IPS DF 6.9 (cell line): Measurements from ENCODE around the gene DNAJA1.

Experiments used
- DNase-seq: peaks from one replicate; pipeline ENCODE4 v3.0.0-alpha.2; 2013; ENCODE audit warnings: low read depth, low spot score
- H3K27ac ChIP-seq: one replicate; pipeline ENCODE4 v1.5.1; 2013; ENCODE audit warnings: low read length, control low read depth
- H3K27me3 ChIP-seq: 2 replicates; pipeline ENCODE4 v1.6.1; 2013; ENCODE audit warnings: mild to moderate bottlenecking, low read length; ENCODE audit not compliant: control insufficient read depth, insufficient read depth
- H3K36me3 ChIP-seq: 2 replicates; pipeline ENCODE4 v1.6.1; 2013; ENCODE audit warnings: low read length; ENCODE audit not compliant: control insufficient read depth, insufficient read depth
- H3K4me1 ChIP-seq: 2 replicates; pipeline ENCODE4 v1.6.1; 2013; ENCODE audit warnings: low read length; ENCODE audit not compliant: control insufficient read depth, insufficient read depth
- H3K4me3 ChIP-seq: 2 replicates; pipeline ENCODE4 v1.5.1; 2013; ENCODE audit warnings: mild to moderate bottlenecking, low read length
- H3K9me3 ChIP-seq: 2 replicates; pipeline ENCODE4 v1.6.1; 2013; ENCODE audit warnings: low read length, inconsistent platforms; ENCODE audit not compliant: control insufficient read depth, insufficient read depth
- WGBS: extraction: QIAGEN DNeasy Blood & Tissue Kit; methylation state at CpG from one replicate; pipeline ENCODE4 v1.1.7; 2013; ENCODE audit warnings: mixed read lengths, missing lambda C conversion rate; ENCODE audit not compliant: insufficient read length, insufficient coverage; 5-methylcytosine and 5-hydroxymethylcytosine counted together

DNAJA1 gene

DNA sequence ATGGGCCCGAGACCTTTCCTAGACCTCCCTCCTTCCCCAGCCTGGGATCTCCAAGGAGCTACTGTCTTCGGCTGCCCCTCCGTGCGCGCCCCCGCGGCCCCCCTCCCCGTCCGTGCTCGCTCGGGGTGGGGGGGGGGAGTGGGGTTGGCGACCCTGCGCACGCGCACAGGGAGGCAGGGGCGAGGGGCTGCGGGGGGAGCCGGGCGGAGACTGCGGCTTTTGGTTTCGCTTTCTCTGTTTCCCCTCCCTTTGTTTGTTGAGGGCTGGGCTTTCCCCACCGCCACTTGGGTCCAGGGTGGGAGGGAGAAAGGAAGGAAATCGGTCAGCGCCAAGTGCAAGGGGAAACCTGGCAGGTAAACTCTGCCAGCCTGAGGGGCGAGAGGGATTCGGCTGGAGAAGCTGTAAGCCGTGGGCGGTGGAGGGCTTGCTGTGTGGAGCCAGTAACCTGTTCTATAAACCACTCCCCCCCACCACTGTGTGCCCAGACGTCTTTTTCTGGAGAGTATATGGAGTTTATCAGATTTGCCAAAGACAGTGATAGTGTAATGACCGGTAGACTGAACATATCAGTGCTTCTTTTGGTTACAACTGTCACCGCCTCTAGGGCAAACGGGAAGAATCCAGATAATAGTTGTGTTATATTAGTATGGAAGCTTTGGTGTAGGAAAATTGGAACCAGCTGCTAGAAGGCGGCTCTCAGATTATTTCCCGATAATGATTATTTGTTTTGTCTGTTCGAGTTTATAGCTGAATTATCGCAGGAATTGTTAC is 684 bp downstream of the DNAJA1 start:
- Histone ChIP-seq H3K27ac (no peak overlapping the region), H3K4me3 (peak overlapping the region; percentile 71), H3K36me3 (no peaks in the 10 kb centered on the region; the same call in 1 of the 2 replicates), H3K9me3 (no peaks in the 10 kb centered on the region), H3K4me1 (no peaks in the 10 kb centered on the region), H3K27me3 (no peaks in the 10 kb centered on the region)
- DNase-seq = no peak
- WGBS = no CpG with 5 or more reads among the region's 36 CpGs

- Histone ChIP-seq H3K27ac (no peak overlapping the region), H3K36me3 (peaks cover 2% of the 10 kb centered on the region; the same call in 1 of the 2 replicates), H3K9me3 (no peaks in the 10 kb centered on the region), H3K4me1 (no peaks in the 10 kb centered on the region), H3K4me3 (no peak overlapping the region), H3K27me3 (no peaks in the 10 kb centered on the region)
- no CpG with 5 or more reads among the region's 4 CpGs for WGBS
- DNase-seq = no peak
These were observed 4.2 kb downstream of the DNAJA1 start for GRCh38 chr9:33029231-33029786.

DNA sequence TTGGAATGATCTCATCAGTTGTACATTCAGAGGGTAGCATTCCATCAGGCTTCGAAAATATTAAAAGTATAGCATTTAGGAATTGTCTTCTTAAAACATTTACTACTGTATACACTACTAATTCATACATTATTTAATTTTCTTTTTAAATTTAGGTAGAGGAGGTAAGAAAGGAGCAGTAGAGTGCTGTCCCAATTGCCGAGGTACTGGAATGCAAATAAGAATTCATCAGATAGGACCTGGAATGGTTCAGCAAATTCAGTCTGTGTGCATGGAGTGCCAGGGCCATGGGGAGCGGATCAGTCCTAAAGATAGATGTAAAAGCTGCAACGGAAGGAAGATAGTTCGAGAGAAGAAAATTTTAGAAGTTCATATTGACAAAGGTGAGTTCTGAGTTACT is 5.2 kb downstream of the DNAJA1 start:
- no CpG with 5 or more reads among the region's 5 CpGs for WGBS
- DNase-seq = no peak
- Histone ChIP-seq H3K4me3 (no peak overlapping the region), H3K4me1 (no peaks in the 10 kb centered on the region), H3K27ac (no peak overlapping the region), H3K27me3 (no peaks in the 10 kb centered on the region), H3K9me3 (no peaks in the 10 kb centered on the region), H3K36me3 (peaks cover 6% of the 10 kb centered on the region; the same call in 1 of the 2 replicates)

DNA sequence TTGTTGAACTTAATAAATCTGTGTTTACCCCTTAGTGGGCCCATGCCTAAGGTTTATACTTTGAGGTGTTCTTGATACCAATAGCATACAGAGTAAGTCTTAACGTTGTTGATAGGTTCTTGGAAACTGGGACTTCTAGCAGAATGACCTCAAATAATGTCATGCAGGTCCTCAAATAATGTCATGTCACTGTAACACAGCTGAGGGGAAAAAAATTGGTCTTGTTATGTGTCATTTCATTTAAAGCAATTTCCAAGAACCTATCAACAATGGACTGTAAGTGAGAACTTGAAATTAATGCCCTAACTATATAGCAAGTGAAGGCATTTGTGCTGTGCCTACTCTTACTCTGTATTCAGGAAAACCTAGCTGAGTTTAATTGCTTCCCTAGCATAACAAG is 7.2 kb downstream of the DNAJA1 start:
- Histone ChIP-seq H3K27ac (no peak overlapping the region), H3K9me3 (no peaks in the 10 kb centered on the region), H3K27me3 (no peaks in the 10 kb centered on the region), H3K4me1 (no peaks in the 10 kb centered on the region), H3K36me3 (peaks cover 15% of the 10 kb centered on the region; the same call in 1 of the 2 replicates), H3K4me3 (no peak overlapping the region)
- no peak for DNase-seq
- WGBS = no CpG with 5 or more reads among the region's 1 CpG

DNA sequence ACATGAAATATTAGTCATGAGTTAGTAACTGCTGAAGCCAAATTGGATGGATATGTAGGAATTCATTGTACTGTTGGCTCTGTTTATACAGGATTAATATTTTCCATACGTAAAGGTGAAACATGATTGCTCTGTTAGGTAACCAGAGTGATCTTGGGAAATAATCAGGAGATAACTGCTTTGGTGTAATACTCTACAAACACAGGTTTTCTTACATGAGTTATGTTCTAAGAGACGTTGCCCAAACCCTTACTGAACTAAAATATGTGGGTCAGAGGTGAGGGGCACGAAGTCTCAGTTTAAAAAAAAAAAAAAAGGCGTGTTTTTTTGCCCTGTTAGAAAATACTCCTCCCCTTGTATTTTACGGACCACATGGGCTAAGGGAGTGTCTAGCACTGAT is 7.8 kb downstream of the DNAJA1 start:
- no peak overlapping the region for H3K4me3 ChIP-seq
- no peaks in the 10 kb centered on the region for H3K27me3 ChIP-seq
- DNase-seq = no peak
- no peaks in the 10 kb centered on the region for H3K9me3 ChIP-seq
- H3K4me1 ChIP-seq = no peaks in the 10 kb centered on the region
- peaks cover 15% of the 10 kb centered on the region; the same call in 1 of the 2 replicates for H3K36me3 ChIP-seq
- WGBS = no CpG with 5 or more reads among the region's 5 CpGs
- H3K27ac ChIP-seq = no peak overlapping the region

DNA sequence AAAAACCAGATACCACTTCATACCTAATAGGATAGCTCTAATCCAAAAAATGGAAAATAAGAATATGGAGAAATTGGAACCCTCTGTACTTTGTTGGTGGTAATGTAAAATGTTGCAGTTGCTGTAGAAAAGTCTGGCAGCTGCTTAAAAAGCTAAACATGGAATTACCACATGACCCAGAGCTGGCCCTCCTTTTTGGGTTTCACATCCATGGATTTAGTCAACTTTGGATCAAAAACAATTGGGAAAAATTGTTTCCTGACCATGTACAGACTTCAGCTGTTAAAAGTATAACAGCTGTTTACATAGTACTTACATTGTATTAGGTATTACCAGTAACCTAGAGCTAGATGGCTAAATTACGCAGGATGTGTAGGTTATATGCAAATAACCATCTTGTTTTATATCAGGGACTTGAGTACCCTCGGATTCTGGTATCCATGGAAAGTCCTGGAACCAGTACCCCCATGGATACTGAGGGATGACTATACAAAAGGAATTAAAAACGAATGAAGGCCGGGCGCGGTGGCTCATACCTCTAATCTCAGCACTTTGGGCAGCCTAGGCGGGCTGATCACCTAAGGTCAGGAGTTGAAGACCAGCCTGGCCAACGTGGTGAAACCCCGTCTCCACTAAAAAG is 15.8 kb downstream of the DNAJA1 start:
- Histone ChIP-seq H3K9me3 (no peaks in the 10 kb centered on the region), H3K27me3 (no peaks in the 10 kb centered on the region), H3K36me3 (peaks cover 8% of the 10 kb centered on the region; the same call in 1 of the 2 replicates), H3K4me1 (no peaks in the 10 kb centered on the region), H3K27ac (no peak overlapping the region), H3K4me3 (no peak overlapping the region)
- no CpG with 5 or more reads among the region's 9 CpGs for WGBS
- DNase-seq = no peak

DNA sequence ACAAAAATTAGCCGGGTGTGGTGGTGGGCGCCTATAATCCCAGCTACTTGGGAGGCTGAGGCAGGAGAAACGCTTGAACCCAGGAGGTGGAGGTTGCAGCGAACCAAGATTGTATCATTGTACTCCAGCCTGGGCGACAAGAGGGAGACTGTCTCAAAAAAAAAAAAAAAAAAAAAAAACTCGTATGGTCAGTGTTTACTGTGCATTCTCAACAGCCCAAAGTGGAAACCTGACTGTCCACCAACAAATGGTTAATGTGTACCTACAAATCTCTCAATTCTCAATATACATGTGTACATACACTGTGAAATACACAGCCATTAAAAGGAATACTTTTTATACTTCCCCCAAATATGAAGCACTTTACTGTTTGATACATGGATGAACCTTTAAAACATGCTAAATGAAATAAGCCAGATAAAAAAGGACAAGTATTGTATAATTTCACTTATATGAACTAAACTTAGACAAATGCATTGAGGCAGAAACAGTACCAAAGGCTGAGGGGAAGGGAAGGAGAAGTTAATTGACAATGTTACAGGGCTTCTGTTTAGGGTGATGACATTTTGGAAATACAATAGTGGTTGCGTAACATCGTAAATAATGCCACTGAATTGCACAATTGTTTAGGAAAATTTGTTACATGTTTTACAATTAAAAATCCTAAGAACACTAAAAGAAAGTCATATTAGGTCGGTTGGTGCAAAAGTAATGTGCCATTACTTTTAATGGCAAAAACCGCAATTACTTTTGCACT is 16.5 kb downstream of the DNAJA1 start:
- WGBS = no CpG with 5 or more reads among the region's 10 CpGs
- no peaks in the 10 kb centered on the region for H3K4me1 ChIP-seq
- DNase-seq = no peak
- H3K4me3 ChIP-seq = no peak overlapping the region
- H3K9me3 ChIP-seq = no peaks in the 10 kb centered on the region
- no peaks in the 10 kb centered on the region for H3K27me3 ChIP-seq
- peaks cover 6% of the 10 kb centered on the region; the same call in 1 of the 2 replicates for H3K36me3 ChIP-seq
- no peak overlapping the region for H3K27ac ChIP-seq

DNA sequence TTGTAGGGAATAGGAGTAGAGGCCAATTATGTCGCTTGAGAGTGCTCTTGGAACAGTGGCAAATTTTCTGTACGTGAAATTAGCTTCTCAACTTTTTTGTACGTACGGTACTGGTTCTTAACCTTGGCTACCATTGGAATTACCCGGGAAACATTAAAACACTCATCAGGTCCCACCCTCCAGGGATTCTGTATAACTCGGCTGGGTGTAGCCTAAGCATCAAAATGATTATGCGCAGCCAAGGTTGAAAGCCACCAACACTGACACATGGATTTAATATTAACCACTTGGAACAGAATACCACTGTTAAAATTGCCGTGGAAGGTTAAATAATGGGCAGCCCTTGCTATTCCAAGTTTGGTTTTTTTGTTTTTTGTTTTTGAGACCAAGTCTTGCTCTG is 17.4 kb downstream of the DNAJA1 start:
- Histone ChIP-seq H3K27ac (no peak overlapping the region), H3K27me3 (no peaks in the 10 kb centered on the region), H3K4me3 (no peak overlapping the region), H3K4me1 (no peaks in the 10 kb centered on the region), H3K36me3 (peaks cover 4% of the 10 kb centered on the region; the same call in 1 of the 2 replicates), H3K9me3 (no peaks in the 10 kb centered on the region)
- no peak for DNase-seq
- no CpG with 5 or more reads among the region's 8 CpGs for WGBS

GRCh38 chr9:33043671-33044070 is 18.6 kb downstream of the DNAJA1 start:
- Histone ChIP-seq H3K4me1 (no peaks in the 10 kb centered on the region), H3K4me3 (peak overlapping the region; percentile 44; the same call in 1 of the 2 replicates), H3K27ac (no peak overlapping the region), H3K27me3 (no peaks in the 10 kb centered on the region), H3K9me3 (no peaks in the 10 kb centered on the region), H3K36me3 (peaks cover 6% of the 10 kb centered on the region; the same call in 1 of the 2 replicates)
- no CpG with 5 or more reads among the region's 8 CpGs for WGBS
- DNase-seq = no peak

DNA sequence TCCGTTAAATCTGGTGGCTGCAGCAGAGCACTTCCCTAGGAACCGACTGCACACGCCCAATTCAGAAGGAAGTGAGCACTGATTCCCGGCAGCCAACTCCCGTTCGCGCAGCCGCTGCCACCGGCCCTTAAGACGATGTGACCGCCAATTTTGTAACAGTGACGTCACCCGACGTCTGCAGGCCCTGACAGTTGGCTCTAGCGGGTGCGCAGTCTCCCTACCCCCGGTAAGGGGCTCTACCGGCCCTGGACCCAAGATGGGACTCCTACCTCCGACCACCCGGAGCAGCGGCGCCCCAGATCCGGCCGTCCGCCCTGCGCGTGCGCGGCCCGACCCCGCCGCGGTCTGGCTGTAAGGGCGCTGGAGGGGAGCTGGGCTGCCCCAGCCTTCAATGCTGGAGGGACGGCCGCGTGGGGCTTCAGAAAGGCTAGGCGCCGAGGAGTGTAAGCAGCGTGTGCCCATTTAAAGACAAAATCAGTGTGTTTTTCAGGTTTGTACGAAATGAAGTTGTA is 19.1 kb downstream of the DNAJA1 start:
- Histone ChIP-seq H3K27ac (no peak overlapping the region), H3K4me3 (peak overlapping the region; percentile 44; the same call in 1 of the 2 replicates), H3K9me3 (no peaks in the 10 kb centered on the region), H3K27me3 (no peaks in the 10 kb centered on the region), H3K36me3 (peaks cover 6% of the 10 kb centered on the region; the same call in 1 of the 2 replicates), H3K4me1 (no peaks in the 10 kb centered on the region)
- WGBS = no CpG with 5 or more reads among the region's 41 CpGs
- DNase-seq = peak; percentile 58
